Lower leg skin (tissue), 4 donors: Measurements from ENCODE around the gene DDX10. TPM values are rescaled to one million over a fixed set of nuclear protein-coding genes. Genes with fewer than 3 reads are reported as not detected.

Source experiments
- DNase-seq, 2 donors: peaks; one replicate each; pipeline ENCODE4 v3.0.0-alpha.2; 2019; ENCODE audit warnings: low spot score in 2 of 2
- H3K4me3 ChIP-seq: fragments of 200-600 bp; sonication (generic); 2 replicates; pipeline ENCODE4 v1.5.1; 2017; ENCODE audit warnings: mild to moderate bottlenecking, low read depth; ENCODE audit not compliant: poor library complexity, severe bottlenecking
- POLR2A ChIP-seq, 2 donors: fragments of 450-650 bp; IDR thresholded peaks; one replicate each; pipeline ENCODE4 v1.6.1; 2016 to 2017; ENCODE audit warnings: antibody characterized with exemption in 2 of 2, mild to moderate bottlenecking in 1 of 2, moderate library complexity in 1 of 2
- WGBS, 2 donors: methylation state at CpG; one replicate each; pipeline ENCODE4 v1.1.5; 2018; 5-methylcytosine and 5-hydroxymethylcytosine counted together
- intact Hi-C: fragments of 100-400 bp; cut with DNase I; formaldehyde crosslinking; loops from one replicate; pipeline ENCODE4 v1.15.0; 2023; ENCODE audit warnings: low total_unique reads
- total RNA-seq, 4 donors: library from RNA; depleted of rRNA; stranded (reverse); fragments of >200 nt; gene quantifications; one replicate each; pipeline ENCODE4 v1.1.0, GENCODE V29; 2016
- TF ChIP-seq, protein P1 (sequence below), 3 donors: fragments of 450-650 bp; IDR thresholded peaks; one replicate each; pipeline ENCODE4 v1.5.1; 2016; ENCODE audit warnings: antibody characterized with exemption in 3 of 3, mild to moderate bottlenecking in 3 of 3, moderate library complexity in 2 of 3

Gene DDX10
- total RNA-seq, 4 donors from 2014 or later, result 18.4 to 33.5 (median 22.2) TPM

DNA sequence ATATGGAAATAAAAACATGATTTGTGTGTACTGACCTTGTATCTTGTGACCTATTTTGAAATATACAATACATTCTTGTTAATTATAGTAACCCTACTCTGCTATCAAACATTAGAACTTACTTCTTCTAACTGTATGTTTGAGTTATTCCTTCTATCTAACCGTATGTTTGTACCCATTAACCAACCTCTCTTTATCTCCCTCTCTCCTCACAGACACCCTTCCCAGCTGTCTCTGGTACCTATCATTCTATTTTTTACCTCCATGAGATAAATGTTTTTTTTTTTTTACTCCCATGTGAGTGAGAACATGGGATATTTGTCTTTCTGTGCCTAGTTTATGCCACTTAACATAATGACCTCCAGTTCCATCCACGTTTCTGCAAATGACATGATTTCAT is 128.7 kb downstream of the DDX10 start:
- no peak for DNase-seq
- TF ChIP-seq, protein P1, sequence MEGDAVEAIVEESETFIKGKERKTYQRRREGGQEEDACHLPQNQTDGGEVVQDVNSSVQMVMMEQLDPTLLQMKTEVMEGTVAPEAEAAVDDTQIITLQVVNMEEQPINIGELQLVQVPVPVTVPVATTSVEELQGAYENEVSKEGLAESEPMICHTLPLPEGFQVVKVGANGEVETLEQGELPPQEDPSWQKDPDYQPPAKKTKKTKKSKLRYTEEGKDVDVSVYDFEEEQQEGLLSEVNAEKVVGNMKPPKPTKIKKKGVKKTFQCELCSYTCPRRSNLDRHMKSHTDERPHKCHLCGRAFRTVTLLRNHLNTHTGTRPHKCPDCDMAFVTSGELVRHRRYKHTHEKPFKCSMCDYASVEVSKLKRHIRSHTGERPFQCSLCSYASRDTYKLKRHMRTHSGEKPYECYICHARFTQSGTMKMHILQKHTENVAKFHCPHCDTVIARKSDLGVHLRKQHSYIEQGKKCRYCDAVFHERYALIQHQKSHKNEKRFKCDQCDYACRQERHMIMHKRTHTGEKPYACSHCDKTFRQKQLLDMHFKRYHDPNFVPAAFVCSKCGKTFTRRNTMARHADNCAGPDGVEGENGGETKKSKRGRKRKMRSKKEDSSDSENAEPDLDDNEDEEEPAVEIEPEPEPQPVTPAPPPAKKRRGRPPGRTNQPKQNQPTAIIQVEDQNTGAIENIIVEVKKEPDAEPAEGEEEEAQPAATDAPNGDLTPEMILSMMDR (IDR thresholded peaks at IDR 0.05), result no peak
- TF ChIP-seq POLR2A (IDR thresholded peaks at IDR 0.05), result no peak
- no peak overlapping the region for H3K4me3 ChIP-seq
- 72 to 81% methylated on average over 2 of the region's 2 CpGs for WGBS, 2 donors
- intact Hi-C loops, result no loop called here

DNA sequence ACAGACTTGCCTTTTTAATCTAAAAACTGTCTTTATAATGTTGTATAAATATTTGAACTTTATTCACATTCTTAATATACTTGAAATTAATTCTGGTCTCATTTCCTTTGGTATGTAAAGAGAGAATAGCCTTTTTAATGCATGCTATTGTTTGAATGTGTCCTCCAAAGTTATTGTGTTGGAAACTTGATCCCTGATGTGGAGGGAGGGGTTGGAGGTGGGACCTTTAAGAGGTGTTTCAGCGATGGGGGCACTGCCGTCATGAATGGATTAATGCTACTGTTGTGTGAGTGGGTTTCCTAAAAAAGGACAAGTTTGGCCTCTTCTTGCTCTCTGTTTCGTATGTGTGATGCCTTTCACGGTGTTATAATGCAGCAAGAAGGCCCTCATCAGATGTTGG is 131.7 kb downstream of the DDX10 start:
- no peak for DNase-seq
- WGBS, 2 donors, result 90 to 92% methylated on average over 4 of the region's 4 CpGs
- no peak for TF ChIP-seq POLR2A (IDR thresholded peaks at IDR 0.05)
- TF ChIP-seq, protein P1 (IDR thresholded peaks at IDR 0.05), result no peak
- no peak overlapping the region for H3K4me3 ChIP-seq
- intact Hi-C loops, result no loop called here

DNA sequence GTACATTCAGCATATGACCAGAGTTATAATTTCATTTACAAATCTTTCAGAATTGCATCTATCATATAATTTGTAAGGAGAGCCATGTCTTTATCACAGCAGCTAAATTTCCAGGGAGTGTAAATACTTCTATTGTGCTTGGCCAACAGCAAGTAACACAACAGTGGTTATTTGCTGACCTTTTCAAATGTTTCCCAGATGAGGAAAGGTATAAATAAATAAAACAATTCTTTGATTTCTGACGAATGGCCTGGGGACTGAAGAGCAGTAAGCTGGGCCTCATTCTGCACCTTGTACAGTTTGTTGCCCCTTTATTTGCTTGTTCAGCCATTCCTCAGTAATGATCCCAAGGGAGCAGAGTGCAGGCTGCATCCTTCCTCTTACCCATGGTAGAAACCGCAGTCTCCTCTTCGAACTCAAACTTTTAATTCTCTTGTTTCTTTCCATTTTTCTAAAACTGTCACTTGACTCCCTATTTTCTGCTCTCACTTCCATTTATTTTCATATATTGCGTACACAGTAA is 132.8 kb downstream of the DDX10 start:
- 92 to 97% methylated on average over 4 of the region's 4 CpGs for WGBS, 2 donors
- intact Hi-C loops, result no loop called here
- no peak for TF ChIP-seq POLR2A (IDR thresholded peaks at IDR 0.05)
- TF ChIP-seq, protein P1 (IDR thresholded peaks at IDR 0.05), result no peak
- no peak overlapping the region for H3K4me3 ChIP-seq
- no peak for DNase-seq

GRCh38 chr11:108802492-108802891 is 137.6 kb downstream of the DDX10 start:
- WGBS, 2 donors, result 86 to 100% methylated on average over 1 of the region's 1 CpG
- no peak for DNase-seq
- TF ChIP-seq, protein P1 (IDR thresholded peaks at IDR 0.05), result no peak
- TF ChIP-seq POLR2A (IDR thresholded peaks at IDR 0.05), result no peak
- intact Hi-C loops, result no loop called here
- H3K4me3 ChIP-seq, result no peak overlapping the region

DNA sequence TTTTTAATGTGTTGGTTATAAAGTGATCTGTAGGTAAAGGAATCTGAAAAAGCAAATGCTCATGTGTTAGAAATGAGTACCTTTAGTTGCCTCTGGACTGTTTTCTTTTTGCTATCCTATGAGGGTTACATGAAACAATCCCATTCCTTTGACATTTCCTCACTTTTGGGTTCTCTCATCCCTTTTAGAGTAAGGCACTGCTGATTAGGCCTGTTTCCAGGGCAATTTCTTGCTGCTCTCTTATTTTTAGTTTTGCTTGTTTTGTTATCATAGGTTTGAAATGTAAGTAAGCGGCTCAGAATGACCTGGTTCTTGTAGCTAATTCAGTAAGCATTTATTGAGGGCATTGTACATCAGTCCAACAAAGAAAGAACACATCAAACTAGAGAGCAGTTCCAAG is 138.9 kb downstream of the DDX10 start:
- 62 to 70% methylated on average over 1 of the region's 1 CpG for WGBS, 2 donors
- no peak for DNase-seq
- no peak overlapping the region for H3K4me3 ChIP-seq
- intact Hi-C loops, result no loop called here
- TF ChIP-seq POLR2A (IDR thresholded peaks at IDR 0.05), result no peak
- TF ChIP-seq, protein P1 (IDR thresholded peaks at IDR 0.05), result no peak

DNA sequence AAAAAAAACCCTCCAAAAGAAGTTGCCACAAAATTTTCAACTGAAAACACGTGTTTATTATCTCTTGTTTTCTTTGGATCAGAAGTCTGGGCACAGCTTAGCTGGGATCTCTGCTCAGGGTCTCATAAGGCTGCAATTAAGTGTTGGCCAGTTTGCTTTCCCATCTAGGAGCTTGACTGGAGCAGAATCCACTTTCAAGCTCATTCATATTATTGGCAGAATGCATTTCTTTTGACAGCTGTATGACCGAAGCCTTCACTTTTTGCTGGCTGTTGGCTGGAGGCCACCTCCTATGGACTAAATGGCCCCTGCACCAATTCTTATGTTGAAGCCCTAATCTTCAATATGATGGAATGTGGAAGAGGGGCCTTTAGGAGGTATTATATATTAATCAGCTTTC is 139.6 kb downstream of the DDX10 start:
- DNase-seq, result no peak
- 50 to 72% methylated on average over 2 of the region's 2 CpGs for WGBS, 2 donors
- no peak overlapping the region for H3K4me3 ChIP-seq
- TF ChIP-seq, protein P1 (IDR thresholded peaks at IDR 0.05), result no peak
- no peak for TF ChIP-seq POLR2A (IDR thresholded peaks at IDR 0.05)
- intact Hi-C loops, result no loop called here
